ENCODE measurements around the gene HNMT.

DNA sequence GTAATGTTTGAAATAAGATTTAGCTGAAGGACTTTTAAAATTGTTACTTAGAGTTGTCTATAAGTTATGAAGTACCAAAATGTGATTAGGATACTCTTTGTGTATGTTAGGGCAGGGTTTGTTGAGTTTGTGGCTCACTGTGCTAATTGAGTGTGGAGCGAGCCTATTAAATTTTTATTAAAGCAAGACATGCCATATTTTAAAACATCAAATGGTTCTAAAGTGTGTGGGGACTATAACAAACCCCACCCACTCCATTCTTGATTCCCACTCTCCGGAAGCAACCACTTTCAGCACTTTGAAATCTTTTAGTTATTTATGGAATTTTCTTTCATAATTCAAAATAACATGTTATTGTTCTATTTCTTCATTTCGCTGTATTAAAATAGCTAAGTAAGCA, 1.8 kb downstream of the HNMT start:
- TF ChIP-seq, protein P1, sequence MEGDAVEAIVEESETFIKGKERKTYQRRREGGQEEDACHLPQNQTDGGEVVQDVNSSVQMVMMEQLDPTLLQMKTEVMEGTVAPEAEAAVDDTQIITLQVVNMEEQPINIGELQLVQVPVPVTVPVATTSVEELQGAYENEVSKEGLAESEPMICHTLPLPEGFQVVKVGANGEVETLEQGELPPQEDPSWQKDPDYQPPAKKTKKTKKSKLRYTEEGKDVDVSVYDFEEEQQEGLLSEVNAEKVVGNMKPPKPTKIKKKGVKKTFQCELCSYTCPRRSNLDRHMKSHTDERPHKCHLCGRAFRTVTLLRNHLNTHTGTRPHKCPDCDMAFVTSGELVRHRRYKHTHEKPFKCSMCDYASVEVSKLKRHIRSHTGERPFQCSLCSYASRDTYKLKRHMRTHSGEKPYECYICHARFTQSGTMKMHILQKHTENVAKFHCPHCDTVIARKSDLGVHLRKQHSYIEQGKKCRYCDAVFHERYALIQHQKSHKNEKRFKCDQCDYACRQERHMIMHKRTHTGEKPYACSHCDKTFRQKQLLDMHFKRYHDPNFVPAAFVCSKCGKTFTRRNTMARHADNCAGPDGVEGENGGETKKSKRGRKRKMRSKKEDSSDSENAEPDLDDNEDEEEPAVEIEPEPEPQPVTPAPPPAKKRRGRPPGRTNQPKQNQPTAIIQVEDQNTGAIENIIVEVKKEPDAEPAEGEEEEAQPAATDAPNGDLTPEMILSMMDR (conservative IDR thresholded peaks at IDR 0.05), result no peak
- TF ChIP-seq ZFX (IDR thresholded peaks at IDR 0.05), result no peak
